ENCODE results near the gene LRWD1.

LRWD1 gene
- long read RNA-seq, donor 1, transcript LRWD1-201 (15 exons, 2,215 nt) = major isoform, 6 of 13 reads
- long read RNA-seq, donor 1, partial matches to known transcripts = 7 of 13 reads
- long read RNA-seq, donor 1, other reads (novel, unspliced or antisense) = 0 of 13 reads
- long read RNA-seq, donor 2, partial matches to known transcripts = 52 of 181 reads
- long read RNA-seq, donor 2, other reads (novel, unspliced or antisense) = 128 of 181 reads
- long read RNA-seq, donor 3, partial matches to known transcripts = 0 of 3 reads
- long read RNA-seq, donor 3, other reads (novel, unspliced or antisense) = 0 of 3 reads
- long read RNA-seq, donor 4, partial matches to known transcripts = 115 of 287 reads
- long read RNA-seq, donor 4, other reads (novel, unspliced or antisense) = 168 of 287 reads
- long read RNA-seq, donor 5, transcript LRWD1-201 (15 exons, 2,215 nt) = major isoform, 5 of 5 reads
- long read RNA-seq, donor 5, partial matches to known transcripts = 0 of 5 reads
- long read RNA-seq, donor 5, other reads (novel, unspliced or antisense) = 0 of 5 reads
- long read RNA-seq, donor 6, partial matches to known transcripts = 0 of 2 reads
- long read RNA-seq, donor 6, other reads (novel, unspliced or antisense) = 0 of 2 reads
- long read RNA-seq, donor 7, partial matches to known transcripts = 27 of 29 reads
- long read RNA-seq, donor 7, other reads (novel, unspliced or antisense) = 0 of 29 reads
- long read RNA-seq, donor 8, partial matches to known transcripts = 5 of 8 reads
- long read RNA-seq, donor 8, other reads (novel, unspliced or antisense) = 0 of 8 reads

DNA sequence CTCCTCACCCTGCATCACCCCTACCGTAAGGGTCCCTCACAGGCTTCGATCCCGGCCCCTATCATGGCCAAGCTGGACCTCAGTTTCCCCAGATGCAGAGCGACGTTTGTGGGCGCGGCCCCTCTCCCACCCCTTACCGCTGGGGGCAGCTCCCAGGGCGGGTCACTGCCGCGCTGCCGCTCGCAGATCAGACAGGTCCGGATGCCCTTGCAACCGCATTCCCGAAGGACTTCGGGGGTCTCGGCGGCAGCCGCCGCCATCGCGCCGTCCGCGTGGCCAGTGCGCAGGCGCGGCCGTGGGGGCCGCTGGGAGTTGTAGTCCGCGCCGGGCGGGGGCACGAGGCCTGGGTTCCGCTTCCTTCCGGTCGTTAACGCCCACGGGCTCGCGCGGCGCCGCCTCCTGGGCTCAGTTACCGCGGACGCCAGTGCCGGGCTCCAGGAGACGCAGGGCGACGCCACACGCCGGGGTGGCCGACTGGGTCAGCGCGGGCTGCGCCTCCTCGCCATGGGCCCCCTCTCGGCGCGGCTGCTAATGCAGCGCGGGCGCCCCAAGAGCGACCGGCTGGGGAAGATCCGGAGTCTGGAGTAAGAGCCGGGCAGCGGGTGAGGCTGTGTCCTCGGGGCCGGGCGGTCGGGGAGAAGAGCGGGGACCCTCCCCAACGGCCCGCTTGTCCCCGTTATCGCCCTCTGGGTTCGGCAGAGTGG is at the start of gene LRWD1, which contains the start of gene ALKBH4:
Gene LRWD1 (plus strand): TSS at position 408 of the 704 bp plus-strand sequence. CDS start 97 bp downstream, at position 505.
Gene ALKBH4 (minus strand): TSS at position 287 of the 704 bp plus-strand sequence. CDS start 27 bp downstream, at position 260.
- DNase-seq = peak; percentile 95

DNA sequence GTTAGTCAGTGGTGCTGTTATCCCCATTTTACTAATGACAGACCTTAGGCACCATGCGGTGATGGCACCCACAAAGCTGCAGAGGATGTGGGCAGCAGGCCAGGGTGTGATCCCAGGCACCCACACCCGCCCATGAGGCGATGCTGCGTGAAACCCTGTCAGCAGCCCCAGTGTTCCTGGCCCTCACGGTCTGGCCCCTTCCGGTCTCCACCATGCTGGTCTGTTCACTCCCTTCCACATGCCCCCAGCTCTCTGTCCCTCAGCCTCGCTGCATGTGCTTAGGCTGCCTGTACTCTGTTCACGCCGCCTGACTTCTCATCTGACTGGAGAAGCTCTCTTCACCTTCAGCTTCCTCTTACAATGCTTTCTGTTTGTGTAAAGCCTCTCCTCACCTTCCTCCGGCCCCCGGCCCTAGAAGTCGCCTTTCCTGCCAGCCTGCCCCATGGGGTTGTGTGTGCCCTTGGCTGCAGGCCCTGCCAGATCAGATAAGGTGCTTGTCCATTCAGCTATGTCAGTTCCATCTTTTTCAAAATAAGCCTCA is 49.0 kb upstream of the LRWD1 start:
- no peak for DNase-seq

DNA sequence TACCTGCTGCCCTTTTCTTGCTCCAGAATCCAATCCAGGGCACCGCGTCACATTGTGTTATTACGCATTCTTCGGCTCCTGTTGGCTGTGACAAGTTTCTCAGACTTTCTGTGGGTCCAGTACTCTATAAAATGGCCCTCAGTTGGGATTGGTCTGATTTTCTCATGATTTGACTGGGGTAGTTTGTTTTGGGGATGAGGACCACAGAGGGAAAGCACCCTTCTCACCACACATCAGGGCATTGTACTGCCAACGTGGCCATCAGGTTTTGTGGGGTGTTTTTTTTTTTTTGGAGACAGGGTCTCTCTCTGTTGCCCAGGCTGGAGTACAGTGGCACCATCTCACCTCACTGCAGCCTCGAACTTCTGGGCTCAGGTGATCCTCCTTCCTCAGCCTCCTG is 48.4 kb upstream of the LRWD1 start:
- DNase-seq = no peak

DNA sequence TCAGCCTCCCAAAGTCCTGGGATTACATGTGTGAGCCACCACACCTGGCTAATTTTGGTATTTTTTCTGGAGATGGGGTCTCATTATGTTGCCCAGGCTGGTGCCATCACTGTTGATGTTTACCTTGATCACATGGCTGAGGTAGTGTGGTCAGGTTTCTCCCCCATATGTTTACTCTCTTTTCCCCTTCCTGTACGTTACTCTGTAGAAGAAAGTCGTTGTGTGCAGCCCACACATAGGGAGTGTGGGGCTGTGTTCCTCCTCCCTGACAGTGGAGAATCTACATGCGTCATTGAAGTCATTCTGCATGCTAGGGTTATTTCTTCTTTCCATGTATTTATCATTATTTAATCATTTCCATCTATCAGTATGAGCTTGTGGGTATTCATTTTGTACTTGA is 47.7 kb upstream of the LRWD1 start:
- DNase-seq = no peak

DNA sequence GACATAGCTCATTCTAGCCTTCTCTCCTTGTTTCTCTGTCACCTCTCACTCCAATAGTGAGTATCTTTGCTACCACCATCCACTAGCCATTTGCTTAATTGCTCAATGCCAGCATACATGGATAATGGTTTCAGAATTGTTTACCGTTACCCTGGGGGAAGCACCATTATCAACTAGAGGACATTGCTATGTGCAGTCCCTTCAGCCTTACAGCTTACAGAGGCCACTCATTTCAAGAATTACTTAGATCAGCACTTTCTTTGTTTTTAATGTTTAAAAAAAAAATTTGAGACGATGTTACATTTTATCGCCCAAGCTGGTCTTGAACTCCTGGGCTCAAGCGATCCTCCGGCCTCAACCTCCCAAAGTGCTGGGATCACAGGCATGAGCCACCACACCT is 46.2 kb upstream of the LRWD1 start:
- DNase-seq = no peak

DNA sequence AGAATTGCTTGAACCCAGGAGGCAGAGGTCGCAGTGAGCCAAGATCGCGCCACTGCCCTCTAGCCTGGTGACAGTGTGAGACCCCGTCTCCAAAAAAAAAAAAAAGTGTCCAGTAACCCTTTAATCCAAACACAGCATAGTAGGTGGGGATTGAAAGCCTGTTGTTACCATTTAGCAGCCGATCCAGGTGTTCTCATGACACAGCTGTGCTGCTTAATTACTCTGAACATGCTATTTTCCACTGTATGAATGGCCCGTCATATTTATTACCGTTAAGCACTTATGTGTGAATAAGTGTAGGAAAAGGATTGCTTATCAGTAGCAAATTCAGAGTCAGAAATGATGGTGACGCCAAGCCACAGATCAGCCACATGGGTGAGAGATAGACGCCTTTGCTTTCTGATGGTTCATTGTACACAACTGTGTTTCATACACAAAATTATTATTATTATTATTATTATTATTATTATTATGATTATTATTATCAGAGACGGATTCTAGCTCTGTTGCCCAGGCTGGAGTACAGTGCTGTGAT is 43.0 kb upstream of the LRWD1 start:
- DNase-seq = no peak

DNA sequence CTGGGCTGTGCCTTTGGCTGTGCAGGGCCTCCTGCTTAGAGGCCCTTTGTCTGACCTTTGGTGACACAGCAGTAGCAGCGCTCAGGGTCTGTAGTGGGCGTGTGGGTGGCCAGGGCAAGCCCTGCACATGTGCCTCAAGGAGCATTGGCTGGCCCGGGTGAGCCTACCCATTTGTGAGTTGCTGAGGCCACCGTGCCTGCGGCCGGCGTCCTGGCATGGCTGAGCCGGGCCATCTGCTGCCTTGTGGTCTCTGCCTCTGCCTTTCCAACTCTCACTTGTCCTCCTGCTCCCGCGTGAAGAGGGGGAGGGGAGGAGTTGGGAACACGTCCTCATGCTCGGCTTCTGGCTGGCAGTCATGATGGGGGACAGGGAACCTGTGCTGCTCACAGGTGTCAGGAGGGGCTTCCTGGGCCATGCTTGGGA is 40.6 kb upstream of the LRWD1 start:
- peak; percentile 32 for DNase-seq

DNA sequence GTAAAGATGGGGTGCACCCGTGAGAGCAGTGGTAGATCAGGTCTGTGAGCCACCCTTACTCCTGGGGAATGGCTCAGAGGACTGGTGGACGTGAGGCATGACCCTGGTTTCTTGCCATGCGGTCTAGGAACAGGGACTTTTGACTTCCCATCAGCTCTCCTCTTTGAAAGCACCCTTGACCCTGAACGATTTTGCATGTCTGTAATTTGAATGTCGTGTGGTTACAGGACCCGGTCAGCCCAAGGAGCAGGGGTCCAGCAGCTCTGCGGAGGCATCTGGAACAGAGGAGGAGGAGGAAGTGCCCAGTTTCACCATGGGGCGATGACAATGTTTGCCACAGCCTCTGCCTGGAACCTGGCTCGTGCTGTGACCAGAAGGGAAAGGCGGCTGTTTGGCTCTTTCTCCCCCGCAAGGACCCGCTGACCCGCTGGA is 40.0 kb upstream of the LRWD1 start:
- no peak for DNase-seq

DNA sequence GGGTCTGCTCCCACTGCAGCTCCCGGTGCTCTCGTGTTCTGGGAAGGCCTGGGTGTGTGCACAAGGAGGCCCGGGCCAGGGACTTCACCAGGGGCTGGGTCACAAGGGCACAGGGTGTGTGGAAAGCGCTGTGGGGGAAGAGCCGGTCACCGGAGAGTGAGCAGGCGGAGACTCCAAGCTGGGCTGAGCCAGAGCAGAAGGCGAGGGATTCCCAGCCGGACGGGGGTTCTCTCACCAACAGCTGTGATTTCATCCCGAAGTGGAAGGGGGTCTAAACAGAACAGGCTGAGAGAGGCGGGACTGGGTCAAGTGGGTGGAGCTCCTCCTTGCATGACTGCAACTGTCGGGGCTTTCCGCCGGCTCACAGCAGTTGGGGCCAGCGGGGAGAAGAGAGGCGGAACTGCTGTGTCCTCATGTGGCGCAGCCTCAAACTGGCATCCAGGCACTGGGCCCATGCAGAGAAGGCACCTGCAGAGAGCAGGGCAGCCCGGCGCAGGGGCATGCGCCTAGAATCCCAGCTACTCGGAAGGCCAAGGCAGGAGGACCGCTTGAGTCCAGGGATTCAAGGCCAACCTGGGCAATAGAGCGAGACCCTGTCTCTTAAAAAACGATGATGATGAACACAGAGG is 39.0 kb upstream of the LRWD1 start:
- DNase-seq = peak; percentile 25

DNA sequence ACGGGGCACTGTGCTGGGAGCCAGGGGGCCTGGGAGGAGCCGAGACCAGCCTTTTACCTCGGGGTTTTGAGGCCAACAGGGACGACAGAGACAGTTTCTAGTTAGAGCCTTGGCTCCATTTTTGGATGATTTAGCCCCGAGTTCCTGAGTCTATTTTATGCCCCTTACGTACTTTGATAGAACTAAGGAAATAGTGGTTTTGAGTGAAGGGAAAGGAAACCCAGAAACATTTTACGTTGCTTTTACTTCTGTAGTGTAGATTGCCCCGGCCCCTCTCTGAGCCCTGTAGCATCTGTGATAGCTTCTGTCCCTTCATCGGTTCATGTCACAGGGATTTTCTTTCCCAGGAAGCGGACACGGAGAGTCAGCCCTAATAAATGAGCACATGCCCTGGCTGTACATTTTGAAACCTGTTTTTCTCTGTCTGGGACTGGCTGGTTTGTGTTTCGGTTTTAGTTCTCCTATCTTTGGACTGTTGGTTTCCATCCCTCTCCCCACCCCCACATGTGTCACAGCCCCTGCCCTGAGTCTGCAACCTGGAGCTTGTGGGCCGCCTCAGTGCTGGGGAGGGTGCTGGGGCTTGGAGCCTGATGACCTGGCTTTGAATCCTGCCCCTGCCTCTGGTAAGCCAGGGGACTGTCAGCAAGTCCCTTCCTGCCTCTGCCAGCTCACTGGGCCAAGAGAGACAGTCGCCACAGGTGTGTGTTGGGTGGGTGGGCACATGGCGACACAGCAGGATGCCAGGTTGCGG is 38.3 kb upstream of the LRWD1 start:
- DNase-seq = no peak

DNA sequence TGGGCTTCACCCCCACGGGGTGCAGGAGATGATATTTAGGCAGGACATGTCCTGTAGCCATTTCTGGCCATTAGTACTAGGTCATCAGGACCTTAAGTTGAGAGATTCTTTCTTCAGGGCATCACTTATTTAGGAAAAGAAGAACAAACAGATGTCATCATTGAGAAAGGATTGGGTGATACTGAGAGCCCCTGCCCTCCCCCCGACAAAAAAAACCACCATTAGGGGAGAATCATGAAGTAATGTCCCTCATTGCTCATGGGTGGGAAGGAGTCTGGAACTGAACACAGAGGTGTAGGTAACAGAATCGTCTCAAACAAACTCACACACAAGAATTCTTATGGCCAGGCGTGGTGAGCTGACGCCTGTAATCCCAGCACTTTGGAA is 37.8 kb upstream of the LRWD1 start:
- no peak for DNase-seq

DNA sequence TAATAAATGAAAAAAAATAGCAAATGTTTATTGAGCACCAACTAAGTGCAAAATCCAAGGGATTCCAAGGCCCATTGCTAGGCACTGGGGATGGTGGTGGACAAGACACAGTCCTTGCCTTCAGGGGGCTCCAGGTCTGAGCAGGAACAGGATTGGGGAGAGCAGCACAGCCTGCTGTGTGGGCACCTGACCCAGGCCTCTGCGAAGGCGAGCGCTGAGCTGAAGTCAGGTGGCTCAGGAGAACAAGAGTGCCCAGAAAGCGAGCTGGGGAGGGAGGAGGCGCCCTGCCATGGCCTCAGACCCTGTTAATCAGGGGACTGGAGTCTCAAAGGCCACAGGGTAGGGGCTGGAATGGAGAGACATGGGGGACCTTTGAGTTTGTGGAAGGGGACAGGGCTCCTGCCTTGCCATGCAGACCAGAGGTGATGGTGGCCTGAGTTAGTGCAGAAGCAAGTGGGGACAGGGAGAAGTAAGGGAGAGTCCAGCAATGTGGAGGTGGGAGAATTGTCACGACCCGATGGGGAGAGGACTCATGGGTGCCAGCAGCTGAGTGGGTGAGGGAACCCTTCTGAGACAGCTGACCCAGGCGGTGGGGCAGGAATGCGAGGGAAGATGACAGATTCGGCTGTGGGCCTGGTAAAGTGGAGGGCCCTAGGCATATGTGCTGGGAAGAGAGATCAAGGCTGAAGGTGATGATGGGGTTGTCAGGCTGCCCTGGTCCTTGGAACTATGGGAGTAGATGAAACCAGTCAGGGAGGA is 35.5 kb upstream of the LRWD1 start:
- DNase-seq = no peak

DNA sequence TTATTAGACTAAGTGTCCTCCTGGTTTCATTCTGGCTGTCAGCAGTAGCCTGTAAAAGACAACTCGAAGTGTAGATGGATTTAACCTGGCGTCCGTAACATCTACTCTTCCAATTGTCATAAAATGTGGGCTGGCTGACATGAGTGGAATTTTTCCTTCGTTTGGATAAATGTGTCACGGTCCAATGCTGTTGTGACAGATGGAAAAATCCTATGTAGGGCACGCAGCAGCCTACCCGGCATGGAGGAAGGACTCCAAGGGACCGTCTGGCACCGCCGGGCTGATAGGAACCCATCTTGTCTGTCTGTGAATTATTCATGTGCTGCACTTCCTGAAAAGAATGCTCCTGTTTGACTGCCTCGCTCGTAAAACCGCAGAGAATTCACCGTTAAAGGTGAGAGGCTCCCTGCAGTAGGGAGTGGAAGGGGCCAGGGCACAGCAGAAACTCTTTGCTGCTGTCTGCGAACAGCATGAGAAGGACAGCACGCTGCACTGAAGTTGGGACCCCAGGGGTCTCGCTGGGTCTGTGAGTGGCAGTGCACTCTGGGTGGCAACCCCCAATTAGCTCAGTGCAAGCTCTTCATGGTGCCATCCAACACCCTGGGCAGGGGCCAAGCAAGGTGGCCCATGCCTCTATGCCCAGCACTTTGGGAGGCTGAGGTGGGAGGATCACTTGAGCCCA is 33.0 kb upstream of the LRWD1 start:
- peak; percentile 49 for DNase-seq

DNA sequence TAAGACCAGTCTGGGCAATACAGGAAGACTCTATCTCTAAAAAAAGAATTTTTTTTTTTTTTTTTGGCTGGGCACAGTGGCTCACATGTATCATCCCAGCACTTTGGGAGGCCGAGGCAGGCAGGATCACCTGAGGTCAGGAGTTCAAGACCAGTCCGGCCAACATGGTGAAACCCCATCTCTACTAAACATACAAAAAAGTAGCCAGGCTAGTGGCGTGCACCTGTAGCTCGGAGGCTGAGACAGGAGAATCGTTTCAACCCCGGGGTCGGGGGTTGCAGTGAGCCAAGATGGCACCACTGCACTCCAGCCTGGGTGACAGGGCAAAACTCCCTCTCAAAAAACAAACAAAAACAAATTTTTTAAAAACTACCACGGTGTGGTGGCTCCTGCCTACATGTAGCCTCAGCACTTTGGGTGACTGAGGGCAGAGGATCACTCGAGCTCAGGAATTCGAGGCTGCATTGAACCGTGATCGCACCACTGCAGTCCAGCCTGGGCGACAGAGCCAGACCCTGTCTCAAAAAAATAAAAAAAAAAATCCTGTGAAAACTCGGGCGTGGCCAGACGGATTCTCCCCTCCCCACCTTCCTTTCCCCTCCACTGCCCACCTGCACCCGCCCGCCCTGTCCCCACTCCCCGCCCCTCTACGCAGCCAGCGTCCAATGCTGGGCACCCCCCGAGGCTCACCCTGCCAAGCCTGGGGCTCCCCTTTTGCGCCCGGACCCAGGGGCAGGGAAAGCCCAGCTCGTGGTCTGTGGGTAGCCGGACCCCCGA is 32.2 kb upstream of the LRWD1 start:
- DNase-seq = peak; percentile 59

DNA sequence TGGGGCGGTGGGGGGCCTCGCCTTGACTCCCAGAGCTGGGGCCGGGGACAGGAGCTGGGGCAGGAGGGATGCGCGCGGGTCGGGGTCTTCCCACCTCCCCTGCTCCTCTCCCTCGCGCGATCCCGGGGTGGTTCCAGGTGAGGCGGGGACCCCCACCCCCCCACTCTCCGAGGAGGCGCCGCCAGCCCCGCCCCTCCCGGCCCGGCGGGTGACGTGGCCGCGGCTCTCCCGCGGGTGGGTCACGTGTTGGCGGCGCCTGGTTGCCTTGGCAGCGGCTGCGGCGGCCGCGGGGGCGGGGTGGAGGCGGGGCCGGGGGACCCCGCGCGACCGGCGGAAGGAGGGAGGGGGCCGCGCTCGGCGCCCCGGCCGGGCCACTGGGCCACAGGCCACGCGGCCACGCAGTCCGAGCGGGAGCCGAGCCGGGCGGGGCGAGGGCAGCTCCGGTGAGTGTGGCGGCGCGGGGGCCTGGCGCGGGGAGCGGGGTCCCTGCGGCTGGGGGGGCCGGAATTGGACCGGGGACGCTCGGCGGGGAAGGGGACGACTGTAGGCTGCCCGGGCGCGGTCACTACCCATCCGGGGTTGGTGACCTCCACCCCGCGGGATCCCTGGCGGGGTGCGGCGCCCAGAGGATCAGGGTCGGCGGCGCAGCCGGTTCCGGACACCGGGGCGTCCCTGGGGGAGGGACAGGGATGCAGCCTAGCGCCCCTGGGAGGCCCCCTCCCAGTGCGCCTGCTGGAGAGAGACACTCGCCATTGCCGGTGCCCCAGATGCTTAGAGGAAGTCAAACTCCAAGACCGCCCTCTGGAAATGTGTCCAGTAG is 31.4 kb upstream of the LRWD1 start, which contains the start of gene ORAI2:
Gene ORAI2 (plus strand): TSS at position 357 of the 820 bp plus-strand sequence. CDS start 5,382 bp downstream, outside the sequence.
- DNase-seq = peak; percentile 72

DNA sequence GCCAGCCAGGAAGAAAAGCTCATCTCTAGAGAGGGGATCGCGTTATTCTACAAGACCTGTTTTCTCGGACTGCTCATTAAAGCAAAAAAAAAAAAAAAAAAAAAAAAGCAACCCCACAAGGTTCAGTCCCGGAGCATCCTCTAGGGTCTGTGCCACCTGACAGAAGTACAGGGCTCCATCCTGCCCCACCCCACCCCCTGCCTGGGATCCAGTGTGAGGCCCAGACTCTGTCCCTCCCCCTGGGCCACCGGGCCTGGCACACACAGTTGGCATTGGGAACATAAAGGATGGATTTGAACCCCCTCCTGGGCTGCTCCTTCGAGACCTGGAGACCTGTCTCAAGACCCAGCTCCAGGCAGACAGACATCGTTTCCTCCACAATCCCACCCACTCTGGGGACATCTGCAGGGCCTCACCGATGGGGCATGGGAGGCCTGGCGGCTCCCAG is 30.7 kb upstream of the LRWD1 start:
- DNase-seq = no peak

DNA sequence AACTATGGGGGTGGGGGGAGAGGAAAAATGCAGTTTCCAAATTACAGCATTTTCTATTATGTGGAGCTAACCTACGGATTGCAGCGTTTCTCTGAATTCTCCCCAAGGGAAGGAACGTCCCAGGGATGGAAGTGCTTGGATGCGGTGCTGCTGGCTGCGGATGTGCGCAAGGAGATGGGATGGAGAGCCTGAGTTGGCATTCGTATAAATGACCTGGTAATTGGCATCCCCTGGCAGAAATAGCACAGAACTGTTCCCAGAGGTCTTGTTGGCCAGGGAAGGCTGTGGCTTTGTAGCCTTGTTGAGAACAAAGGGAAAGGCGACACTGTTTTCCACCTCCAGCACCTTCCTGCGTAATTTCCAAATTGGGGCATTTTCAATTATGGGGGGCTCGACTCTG is 28.7 kb upstream of the LRWD1 start:
- no peak for DNase-seq
